Body of pancreas (tissue), 4 donors: ENCODE measurements around the gene ZNF630.

Experiments
- POLR2A ChIP-seq, 3 donors: fragments of 450-650 bp; IDR thresholded peaks; one replicate each; pipeline ENCODE4 v1.6.1; 2016; ENCODE audit warnings: antibody characterized with exemption in 3 of 3, mild to moderate bottlenecking in 2 of 3
- TF ChIP-seq, protein P1 (sequence below), 7 experiments: fragments of 450-650 bp in 4 of 7; fragments of 200-600 bp in 3 of 7; sonication (generic) in 3 of 7; IDR thresholded peaks; one replicate each; pipeline ENCODE4 v1.5.1; 2016 to 2019; ENCODE audit warnings: antibody characterized with exemption in 7 of 7

DNA sequence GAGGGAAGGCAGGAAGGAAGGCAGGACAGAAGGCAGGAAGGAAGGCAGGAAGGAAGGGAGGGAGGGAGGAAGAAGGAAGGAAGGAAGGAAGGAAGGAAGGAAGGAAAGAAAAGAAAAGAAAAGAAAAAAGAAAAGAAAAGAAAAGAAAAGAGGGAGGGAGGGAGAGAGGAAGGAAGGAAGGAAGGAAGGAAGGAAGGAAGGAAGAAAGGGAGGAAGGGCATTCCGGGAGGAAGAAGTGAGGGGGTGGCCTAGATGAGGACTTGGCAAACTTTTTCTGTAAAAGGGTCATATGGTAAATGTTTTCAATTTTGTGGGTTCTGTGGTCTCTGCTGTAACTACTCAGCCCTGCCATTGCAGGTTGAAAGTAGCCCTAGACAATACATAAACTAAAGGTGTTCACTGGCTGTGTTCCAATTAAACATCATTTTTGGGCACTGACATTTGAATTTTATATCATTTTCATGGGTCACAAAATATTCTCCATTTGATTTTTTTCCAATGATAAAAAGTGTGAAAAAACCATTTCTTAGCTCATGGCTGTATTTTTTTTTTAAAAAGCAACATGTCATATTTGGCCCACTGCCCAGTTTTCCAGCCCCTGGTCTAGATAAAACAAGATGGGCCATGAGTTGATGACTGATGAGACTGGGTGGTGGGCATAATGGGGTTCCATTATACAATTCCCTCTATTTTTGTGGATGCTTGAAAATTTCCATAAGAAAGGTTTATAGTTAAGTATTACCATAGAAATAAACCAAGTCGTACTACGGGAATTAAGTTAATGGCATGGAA lies 3.1 kb downstream of the ZNF630 start:
- TF ChIP-seq, protein P1, sequence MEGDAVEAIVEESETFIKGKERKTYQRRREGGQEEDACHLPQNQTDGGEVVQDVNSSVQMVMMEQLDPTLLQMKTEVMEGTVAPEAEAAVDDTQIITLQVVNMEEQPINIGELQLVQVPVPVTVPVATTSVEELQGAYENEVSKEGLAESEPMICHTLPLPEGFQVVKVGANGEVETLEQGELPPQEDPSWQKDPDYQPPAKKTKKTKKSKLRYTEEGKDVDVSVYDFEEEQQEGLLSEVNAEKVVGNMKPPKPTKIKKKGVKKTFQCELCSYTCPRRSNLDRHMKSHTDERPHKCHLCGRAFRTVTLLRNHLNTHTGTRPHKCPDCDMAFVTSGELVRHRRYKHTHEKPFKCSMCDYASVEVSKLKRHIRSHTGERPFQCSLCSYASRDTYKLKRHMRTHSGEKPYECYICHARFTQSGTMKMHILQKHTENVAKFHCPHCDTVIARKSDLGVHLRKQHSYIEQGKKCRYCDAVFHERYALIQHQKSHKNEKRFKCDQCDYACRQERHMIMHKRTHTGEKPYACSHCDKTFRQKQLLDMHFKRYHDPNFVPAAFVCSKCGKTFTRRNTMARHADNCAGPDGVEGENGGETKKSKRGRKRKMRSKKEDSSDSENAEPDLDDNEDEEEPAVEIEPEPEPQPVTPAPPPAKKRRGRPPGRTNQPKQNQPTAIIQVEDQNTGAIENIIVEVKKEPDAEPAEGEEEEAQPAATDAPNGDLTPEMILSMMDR (IDR thresholded peaks at IDR 0.05), result no peak
- TF ChIP-seq POLR2A (IDR thresholded peaks at IDR 0.05), result no peak
